ENCODE results near the gene MMP21. TPM values are rescaled to one million over a fixed set of nuclear protein-coding genes. Genes with fewer than 3 reads are reported as not detected.
A peak's percentile ranks its signal among the peaks of the same experiment; 100 is the strongest.

MMP21 gene
- total RNA-seq, 4 donors from 2014 or later: 0.67 TPM; not detected in 3

DNA sequence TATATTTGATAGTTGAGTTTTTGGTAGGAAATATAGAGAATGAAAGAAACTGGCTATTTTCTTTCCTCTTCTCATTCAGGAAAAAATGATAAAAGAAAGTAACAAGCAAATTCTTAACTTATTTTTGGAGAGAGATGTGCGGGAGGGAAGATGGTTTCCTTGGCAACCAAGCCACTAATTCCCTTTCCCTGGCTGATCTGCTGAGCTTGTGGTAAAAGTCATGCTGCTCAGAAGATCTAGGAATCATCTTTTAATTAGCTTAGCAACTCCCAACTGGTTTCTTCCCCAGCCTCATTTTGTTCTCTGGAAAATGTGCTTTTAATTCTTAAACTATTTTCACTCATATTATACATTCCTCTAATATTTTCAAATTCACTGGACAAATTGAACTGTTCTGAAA is 35.6 kb upstream of the MMP21 start:
- WGBS, 2 donors: 74 to 81% methylated on average over 1 of the region's 1 CpG
- Histone ChIP-seq H3K4me1 (no peaks in the 10 kb centered on the region), H3K9me3 (no peaks in the 10 kb centered on the region), H3K27me3 (no peaks in the 10 kb centered on the region), H3K27ac (no peak overlapping the region), H3K4me3 (replicated peaks in 1 of 3) (no peak overlapping the region), H3K36me3 (peaks cover 11 to 33% of the 10 kb centered on the region in 2 donors)
- intact Hi-C loops (cut with DNase I): no loop called here
- DNase-seq: no peak
- no peak for TF ChIP-seq POLR2A (IDR thresholded peaks at IDR 0.05)
- TF ChIP-seq, protein P1, sequence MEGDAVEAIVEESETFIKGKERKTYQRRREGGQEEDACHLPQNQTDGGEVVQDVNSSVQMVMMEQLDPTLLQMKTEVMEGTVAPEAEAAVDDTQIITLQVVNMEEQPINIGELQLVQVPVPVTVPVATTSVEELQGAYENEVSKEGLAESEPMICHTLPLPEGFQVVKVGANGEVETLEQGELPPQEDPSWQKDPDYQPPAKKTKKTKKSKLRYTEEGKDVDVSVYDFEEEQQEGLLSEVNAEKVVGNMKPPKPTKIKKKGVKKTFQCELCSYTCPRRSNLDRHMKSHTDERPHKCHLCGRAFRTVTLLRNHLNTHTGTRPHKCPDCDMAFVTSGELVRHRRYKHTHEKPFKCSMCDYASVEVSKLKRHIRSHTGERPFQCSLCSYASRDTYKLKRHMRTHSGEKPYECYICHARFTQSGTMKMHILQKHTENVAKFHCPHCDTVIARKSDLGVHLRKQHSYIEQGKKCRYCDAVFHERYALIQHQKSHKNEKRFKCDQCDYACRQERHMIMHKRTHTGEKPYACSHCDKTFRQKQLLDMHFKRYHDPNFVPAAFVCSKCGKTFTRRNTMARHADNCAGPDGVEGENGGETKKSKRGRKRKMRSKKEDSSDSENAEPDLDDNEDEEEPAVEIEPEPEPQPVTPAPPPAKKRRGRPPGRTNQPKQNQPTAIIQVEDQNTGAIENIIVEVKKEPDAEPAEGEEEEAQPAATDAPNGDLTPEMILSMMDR (IDR thresholded peaks at IDR 0.05): no peak

GRCh38 chr10:125808047-125808446 is 32.4 kb upstream of the MMP21 start:
- H3K36me3 ChIP-seq: peaks cover 10 to 34% of the 10 kb centered on the region in 2 donors
- 88 to 100% methylated on average over 1 of the region's 1 CpG for WGBS, 2 donors
- H3K9me3 ChIP-seq: no peaks in the 10 kb centered on the region
- no peak overlapping the region for H3K27ac ChIP-seq
- no peak overlapping the region for H3K4me3 ChIP-seq (replicated peaks in 1 of 3)
- intact Hi-C loops (cut with DNase I): no loop called here
- H3K27me3 ChIP-seq: no peaks in the 10 kb centered on the region
- no peak for DNase-seq
- H3K4me1 ChIP-seq: no peaks in the 10 kb centered on the region
- TF ChIP-seq, protein P1 (IDR thresholded peaks at IDR 0.05): no peak
- TF ChIP-seq POLR2A (IDR thresholded peaks at IDR 0.05): no peak

- Histone ChIP-seq H3K27me3 (no peaks in the 10 kb centered on the region), H3K4me1 (no peaks in the 10 kb centered on the region), H3K27ac (peak overlapping the region in 1 of 3 donors; percentile 17), H3K36me3 (peaks cover 10 to 29% of the 10 kb centered on the region in 2 donors), H3K4me3 (replicated peaks in 1 of 3) (no peak overlapping the region), H3K9me3 (no peaks in the 10 kb centered on the region)
- no peak for TF ChIP-seq POLR2A (IDR thresholded peaks at IDR 0.05)
- TF ChIP-seq, protein P1 (IDR thresholded peaks at IDR 0.05): no peak
- 93 to 97% methylated on average over 7 of the region's 7 CpGs for WGBS, 2 donors
- DNase-seq: no peak
- intact Hi-C loops (cut with DNase I): no loop called here
Measured at GRCh38 chr10:125802739-125803138, 27.1 kb upstream of the MMP21 start.

GRCh38 chr10:125802131-125802530 is 26.5 kb upstream of the MMP21 start:
- TF ChIP-seq, protein P1 (IDR thresholded peaks at IDR 0.05): no peak
- no peak for TF ChIP-seq POLR2A (IDR thresholded peaks at IDR 0.05)
- DNase-seq: peak; percentile 21 to 41
- Histone ChIP-seq H3K4me3 (replicated peaks in 1 of 3) (no peak overlapping the region), H3K9me3 (no peaks in the 10 kb centered on the region), H3K4me1 (no peaks in the 10 kb centered on the region), H3K27me3 (no peaks in the 10 kb centered on the region), H3K36me3 (peaks cover 10 to 25% of the 10 kb centered on the region in 2 donors), H3K27ac (peak overlapping the region in 1 of 3 donors; percentile 17)
- intact Hi-C loops (cut with DNase I): no loop called here
- 37 to 50% methylated on average over 5 of the region's 5 CpGs for WGBS, 2 donors

GRCh38 chr10:125801574-125801973 is 26.0 kb upstream of the MMP21 start:
- WGBS, 2 donors: 92% methylated on average over 1 of the region's 1 CpG
- no peaks in the 10 kb centered on the region for H3K4me1 ChIP-seq
- H3K36me3 ChIP-seq: peaks cover 10 to 24% of the 10 kb centered on the region in 2 donors
- DNase-seq: no peak
- no peaks in the 10 kb centered on the region for H3K27me3 ChIP-seq
- intact Hi-C loops (cut with DNase I): no loop called here
- H3K4me3 ChIP-seq (replicated peaks in 1 of 3): no peak overlapping the region
- no peak overlapping the region for H3K27ac ChIP-seq
- no peaks in the 10 kb centered on the region for H3K9me3 ChIP-seq
- no peak for TF ChIP-seq POLR2A (IDR thresholded peaks at IDR 0.05)
- TF ChIP-seq, protein P1 (IDR thresholded peaks at IDR 0.05): no peak

All from thyroid gland (tissue), 4 donors.